Small intestine (tissue), 7 donors: ENCODE measurements around the gene LRP1B. TPM values are rescaled to one million over a fixed set of nuclear protein-coding genes. Genes with fewer than 3 reads are reported as not detected.
A peak's percentile ranks its signal among the peaks of the same experiment; 100 is the strongest.

ENCODE experiments used
- DNase-seq, 2 donors: peaks; one replicate each; pipeline versions ENCODE4 v3.0.0 to v3.0.0-alpha.2; 2013
- FAIRE-seq: peaks from 2 replicates; lab custom pipeline; 2012; peaks lifted over from hg19 to GRCh38; lab: Jason Lieb, UNC
- H3K27ac ChIP-seq, 3 donors: one replicate each; pipeline ENCODE4 v1.5.1; 2013; ENCODE audit warnings: low read length in 2 of 3, mild to moderate bottlenecking in 2 of 3, control low read depth in 1 of 3, inconsistent platforms in 1 of 3, low read depth in 1 of 3, moderate library complexity in 1 of 3
- H3K27me3 ChIP-seq, 3 donors: one replicate each; pipeline ENCODE4 v1.6.1; 2013; ENCODE audit warnings: low read length in 3 of 3, inconsistent platforms in 1 of 3; ENCODE audit not compliant: control insufficient read depth in 3 of 3, insufficient read depth in 3 of 3
- H3K36me3 ChIP-seq, 3 donors: one replicate each; pipeline ENCODE4 v1.6.1; 2013; ENCODE audit warnings: low read length in 3 of 3, inconsistent platforms in 1 of 3, low read depth in 1 of 3, mild to moderate bottlenecking in 1 of 3, moderate library complexity in 1 of 3; ENCODE audit not compliant: control insufficient read depth in 3 of 3, insufficient read depth in 2 of 3
- H3K4me1 ChIP-seq, 3 donors: one replicate each; pipeline ENCODE4 v1.6.1; 2013; ENCODE audit warnings: low read length in 2 of 3, inconsistent platforms in 1 of 3, low read depth in 1 of 3, mild to moderate bottlenecking in 1 of 3, moderate library complexity in 1 of 3; ENCODE audit not compliant: control insufficient read depth in 3 of 3, insufficient read depth in 2 of 3
- H3K4me3 ChIP-seq, 3 donors: one replicate each; pipeline ENCODE4 v1.5.1; 2013; ENCODE audit warnings: low read length in 3 of 3, control low read depth in 1 of 3, inconsistent platforms in 1 of 3, low read depth in 1 of 3, mild to moderate bottlenecking in 1 of 3, moderate library complexity in 1 of 3
- H3K9me3 ChIP-seq, 2 donors: one replicate each; pipeline ENCODE4 v1.6.1; 2013; ENCODE audit warnings: low read depth in 1 of 2, low read length in 1 of 2; ENCODE audit not compliant: control insufficient read depth in 2 of 2, insufficient read depth in 1 of 2
- WGBS, 3 donors: extraction: QIAGEN DNeasy Blood & Tissue Kit; methylation state at CpG; one replicate each; pipeline ENCODE4 v1.1.7; 2013; 5-methylcytosine and 5-hydroxymethylcytosine counted together
- polyA plus RNA-seq, 4 donors: library from polyadenylated mRNA; stranded (reverse) in 3 of 4; unstranded in 1 of 4; fragments of 200-250 nt in 3 of 4; fragments of 120-200 nt in 1 of 4; gene quantifications; one replicate each; pipeline versions ENCODE4 v1.2.1 to v1.2.3, GENCODE V29; 2013
- donor health status: healthy with polysubstance abuse.
- donor health status: control.
- donor health status: control.
- donor health status: Bipolar disorder and iron deficiency.
- donor health status: healthy.

The LRP1B gene
- polyA plus RNA-seq, 4 donors = 0.07 to 0.64 TPM; not detected in 2

DNA sequence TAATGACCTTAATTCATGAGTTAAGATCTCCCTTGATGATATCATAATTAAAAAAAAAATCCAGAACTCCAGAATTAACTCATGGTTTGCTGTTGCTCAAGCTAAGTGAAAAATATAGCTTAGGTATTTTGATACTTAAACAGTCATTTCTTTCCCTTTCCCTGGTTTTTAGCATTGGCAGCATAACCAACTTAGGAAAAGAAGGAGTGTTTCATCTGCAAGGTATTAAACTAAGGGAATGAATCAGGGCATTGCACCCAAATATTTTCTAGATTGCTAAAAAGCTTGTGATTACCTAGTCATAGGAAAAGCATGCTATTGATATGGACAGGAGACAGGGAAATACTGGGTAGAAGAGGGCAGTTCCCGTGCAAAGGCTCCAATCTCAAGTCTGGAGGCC is 207.2 kb downstream of the LRP1B start:
- Histone ChIP-seq H3K4me1 (no peaks in the 10 kb centered on the region), H3K36me3 (no peaks in the 10 kb centered on the region), H3K4me3 (no peak overlapping the region), H3K27me3 (no peaks in the 10 kb centered on the region), H3K27ac (no peak overlapping the region), H3K9me3 (no peaks in the 10 kb centered on the region)
- 28 to 80% (median 68%) methylated on average over 1 of the region's 1 CpG for WGBS, 3 donors
- FAIRE-seq (no peak), DNase-seq (no peak)

GRCh38 chr2:141911485-141912066 is 219.2 kb downstream of the LRP1B start:
- DNase-seq = peak; percentile 11 to 34
- FAIRE-seq = no peak
- 38 to 43% (median 40%) methylated on average over 2 of the region's 2 CpGs for WGBS, 3 donors
- H3K36me3 ChIP-seq = no peaks in the 10 kb centered on the region
- H3K4me1 ChIP-seq = no peaks in the 10 kb centered on the region
- H3K9me3 ChIP-seq = no peaks in the 10 kb centered on the region
- no peaks in the 10 kb centered on the region for H3K27me3 ChIP-seq
- no peak overlapping the region for H3K27ac ChIP-seq
- no peak overlapping the region for H3K4me3 ChIP-seq

DNA sequence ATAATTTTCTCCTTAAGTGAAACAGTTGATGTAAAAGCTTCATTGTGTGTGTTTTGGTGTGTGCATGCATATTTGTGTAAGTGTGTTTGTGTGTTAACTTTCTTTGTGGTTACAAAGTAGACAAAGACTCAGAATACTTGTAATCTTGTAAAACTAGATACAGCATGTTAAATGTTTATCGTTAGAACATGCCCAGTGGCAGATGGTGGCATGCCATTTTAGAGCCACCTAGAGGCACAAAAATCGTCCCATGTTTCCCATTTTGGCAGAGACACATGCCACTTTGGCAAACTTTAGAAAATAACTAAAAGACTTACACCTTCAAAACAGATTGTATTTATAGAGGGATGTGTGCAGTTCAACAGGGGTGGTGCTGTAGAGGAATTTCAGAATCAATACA is 224.1 kb downstream of the LRP1B start:
- Histone ChIP-seq H3K9me3 (no peaks in the 10 kb centered on the region), H3K36me3 (no peaks in the 10 kb centered on the region)

GRCh38 chr2:141900826-141901225 is 230.0 kb downstream of the LRP1B start:
- 82 to 94% (median 83%) methylated on average over 2 of the region's 2 CpGs for WGBS, 3 donors
- FAIRE-seq (no peak), DNase-seq (no peak)
- H3K9me3 ChIP-seq = no peaks in the 10 kb centered on the region
- H3K27me3 ChIP-seq = no peaks in the 10 kb centered on the region
- H3K4me3 ChIP-seq = no peak overlapping the region
- H3K4me1 ChIP-seq = no peaks in the 10 kb centered on the region
- H3K27ac ChIP-seq = no peak overlapping the region
- no peaks in the 10 kb centered on the region for H3K36me3 ChIP-seq

More for the DNA sequence above, 224.1 kb downstream of the LRP1B start:
- Histone ChIP-seq H3K27ac (no peak overlapping the region), H3K4me1 (no peaks in the 10 kb centered on the region), H3K4me3 (no peak overlapping the region), H3K27me3 (no peaks in the 10 kb centered on the region)
- DNase-seq = no peak
- 45 to 63% (median 54%) methylated on average over 2 of the region's 2 CpGs for WGBS, 3 donors
- no peak for FAIRE-seq

GRCh38 chr2:141899740-141900139 is 231.1 kb downstream of the LRP1B start:
- Histone ChIP-seq H3K4me3 (no peak overlapping the region), H3K27me3 (no peaks in the 10 kb centered on the region), H3K9me3 (no peaks in the 10 kb centered on the region), H3K36me3 (no peaks in the 10 kb centered on the region), H3K4me1 (no peaks in the 10 kb centered on the region), H3K27ac (no peak overlapping the region)
- FAIRE-seq (no peak), DNase-seq (peak; percentile 6 to 11)
- 18 to 56% (median 35%) methylated on average over 4 of the region's 4 CpGs for WGBS, 3 donors

- Histone ChIP-seq H3K27me3 (no peaks in the 10 kb centered on the region), H3K9me3 (no peaks in the 10 kb centered on the region), H3K36me3 (no peaks in the 10 kb centered on the region), H3K4me3 (no peak overlapping the region), H3K27ac (no peak overlapping the region), H3K4me1 (no peaks in the 10 kb centered on the region)
- no peak for DNase-seq
- 70 to 74% (median 74%) methylated on average over 1 of the region's 1 CpG for WGBS, 3 donors
- no peak for FAIRE-seq
These were observed 241.0 kb downstream of the LRP1B start for GRCh38 chr2:141889788-141890187.

GRCh38 chr2:141888987-141889555 is 241.7 kb downstream of the LRP1B start:
- no peaks in the 10 kb centered on the region for H3K27me3 ChIP-seq
- DNase-seq (no peak), FAIRE-seq (no peak)
- no peaks in the 10 kb centered on the region for H3K36me3 ChIP-seq
- WGBS, 3 donors = 69 to 90% (median 70%) methylated on average over 1 of the region's 1 CpG
- H3K27ac ChIP-seq = no peak overlapping the region
- H3K4me3 ChIP-seq = no peak overlapping the region
- no peaks in the 10 kb centered on the region for H3K4me1 ChIP-seq
- no peaks in the 10 kb centered on the region for H3K9me3 ChIP-seq

GRCh38 chr2:141887363-141887762 is 243.5 kb downstream of the LRP1B start:
- WGBS, 3 donors = 79 to 89% (median 87%) methylated on average over 3 of the region's 3 CpGs
- no peak for FAIRE-seq

DNA sequence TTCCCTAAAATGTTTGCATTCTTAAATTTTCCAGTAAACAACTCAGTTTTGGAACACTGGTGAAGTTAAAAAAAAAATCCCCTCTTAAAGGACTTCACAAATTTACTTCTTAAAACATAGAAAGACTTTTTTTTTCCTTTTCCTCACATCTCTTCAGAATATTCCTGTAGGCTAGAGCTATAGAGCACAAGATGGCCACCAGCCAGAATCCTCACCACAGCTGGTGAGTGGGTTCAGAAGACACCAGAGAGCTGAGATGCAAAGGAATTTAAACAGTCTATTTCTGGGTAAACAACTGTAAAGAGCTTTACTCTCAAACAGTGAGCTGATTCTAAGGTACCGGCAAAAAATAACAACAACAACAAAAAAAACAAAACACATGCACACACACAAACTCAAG is 252.8 kb downstream of the LRP1B start:
- no peaks in the 10 kb centered on the region for H3K27me3 ChIP-seq
- no peak overlapping the region for H3K4me3 ChIP-seq
- 66 to 97% (median 77%) methylated on average over 1 of the region's 1 CpG for WGBS, 3 donors
- H3K4me1 ChIP-seq = no peaks in the 10 kb centered on the region
- no peaks in the 10 kb centered on the region for H3K36me3 ChIP-seq
- DNase-seq = no peak
- no peaks in the 10 kb centered on the region for H3K9me3 ChIP-seq
- FAIRE-seq = no peak
- H3K27ac ChIP-seq = no peak overlapping the region

More at GRCh38 chr2:141887363-141887762, 243.5 kb downstream of the LRP1B start:
- no peaks in the 10 kb centered on the region for H3K4me1 ChIP-seq
- H3K4me3 ChIP-seq = no peak overlapping the region
- H3K9me3 ChIP-seq = no peaks in the 10 kb centered on the region
- DNase-seq = no peak
- H3K36me3 ChIP-seq = no peaks in the 10 kb centered on the region
- no peaks in the 10 kb centered on the region for H3K27me3 ChIP-seq
- no peak overlapping the region for H3K27ac ChIP-seq
